Keratinocyte (primary cell): ENCODE measurements around the gene DDR2. TPM values are rescaled to one million over a fixed set of nuclear protein-coding genes. Genes with fewer than 3 reads are reported as not detected.

Experiments used
- DNase-seq: peaks from one replicate; pipeline ENCODE4 v3.0.0-alpha.2; 2011; ENCODE audit warnings: low read depth, missing footprints, low spot score
- FAIRE-seq: peaks from 2 replicates; lab custom pipeline; 2011; peaks lifted over from hg19 to GRCh38; lab: Jason Lieb, UNC
- H2AFZ ChIP-seq: 2 replicates; pipeline ENCODE4 v1.6.0; 2012; ENCODE audit warnings: low read length, control low read depth, inconsistent platforms; ENCODE audit not compliant: control insufficient read depth
- H3K27ac ChIP-seq: 2 replicates; pipeline ENCODE4 v1.5.1; 2011; ENCODE audit warnings: low read length; ENCODE audit not compliant: control insufficient read depth, insufficient read depth
- H3K27me3 ChIP-seq: 3 replicates; pipeline ENCODE4 v1.6.0; 2011; ENCODE audit warnings: low read length; ENCODE audit not compliant: control insufficient read depth, insufficient read depth; ENCODE audit errors: extremely low read depth
- H3K36me3 ChIP-seq, 2 experiments: 2 replicates in 1 of 2; 3 replicates in 1 of 2; pipeline ENCODE4 v1.5.1; 2011; ENCODE audit warnings: low read length in 2 of 2, mild to moderate bottlenecking in 1 of 2; ENCODE audit not compliant: control insufficient read depth in 2 of 2, insufficient read depth in 2 of 2; ENCODE audit errors: extremely low read depth in 1 of 2
- H3K4me1 ChIP-seq: 3 replicates; pipeline ENCODE4 v1.5.1; 2011; ENCODE audit warnings: low read length; ENCODE audit not compliant: control insufficient read depth, insufficient read depth; ENCODE audit errors: extremely low read depth
- H3K4me2 ChIP-seq: 3 replicates; pipeline ENCODE4 v1.6.0; 2011; ENCODE audit warnings: low read depth, low read length; ENCODE audit not compliant: control insufficient read depth, insufficient read depth; ENCODE audit errors: extremely low read depth
- H3K4me3 ChIP-seq, 3 experiments: fragments of 200-600 bp in 1 of 3; sonication (generic) in 1 of 3; 2 replicates in 2 of 3; 3 replicates in 1 of 3; pipeline ENCODE4 v1.5.1; 2011 to 2016; ENCODE audit warnings: low read length in 3 of 3, mild to moderate bottlenecking in 3 of 3, control low read depth in 2 of 3, inconsistent platforms in 1 of 3, low read depth in 1 of 3, mixed read lengths in 1 of 3, mixed run types in 1 of 3, moderate library complexity in 1 of 3; ENCODE audit not compliant: control insufficient read depth in 2 of 3, insufficient read depth in 2 of 3; ENCODE audit errors: extremely low read depth in 1 of 3
- H3K79me2 ChIP-seq: 2 replicates; pipeline ENCODE4 v1.6.0; 2012; ENCODE audit warnings: low read length; ENCODE audit not compliant: control insufficient read depth, insufficient read depth
- H3K9ac ChIP-seq: 3 replicates; pipeline ENCODE4 v1.6.0; 2011; ENCODE audit warnings: low read length; ENCODE audit not compliant: control insufficient read depth, insufficient read depth; ENCODE audit errors: extremely low read depth
- H3K9me1 ChIP-seq: 3 replicates; pipeline ENCODE4 v1.6.0; 2011; ENCODE audit warnings: low read length; ENCODE audit not compliant: control insufficient read depth, insufficient read depth; ENCODE audit errors: extremely low read depth
- H3K9me3 ChIP-seq: 2 replicates; pipeline ENCODE4 v1.5.1; 2012; ENCODE audit warnings: low read depth, low read length; ENCODE audit not compliant: control insufficient read depth
- H4K20me1 ChIP-seq: 3 replicates; pipeline ENCODE4 v1.6.0; 2011; ENCODE audit warnings: low read length; ENCODE audit not compliant: control insufficient read depth, insufficient read depth; ENCODE audit errors: extremely low read depth
- CTCF ChIP-seq, 3 experiments: IDR thresholded peaks in 1 of 3; conservative IDR thresholded peaks in 1 of 3; optimal IDR thresholded peaks in 1 of 3; 2 replicates in 2 of 3; 3 replicates in 1 of 3; pipeline versions ENCODE3 to v1.5.1; 2011; ENCODE audit warnings: low read length in 3 of 3, mild to moderate bottlenecking in 3 of 3, moderate library complexity in 2 of 3, control low read depth in 1 of 3, inconsistent platforms in 1 of 3; ENCODE audit not compliant: insufficient read depth in 2 of 3; ENCODE audit errors: extremely low read depth in 1 of 3
- EZH2 ChIP-seq: IDR thresholded peaks from one replicate; pipeline ENCODE4 v1.6.1; 2012; ENCODE audit warnings: inconsistent platforms, mild to moderate bottlenecking, low read length, moderate library complexity
- dilution Hi-C: fragments of 300-500 bp; cut with MboI; formaldehyde crosslinking; loops from one replicate; pipeline ENCODE4 v1.7.0; 2020; ENCODE audit warnings: low sequenced_read_pairs; ENCODE audit not compliant: extremely low pct_ligation_motif_present
- polyA plus RNA-seq, 5 experiments: library from polyadenylated mRNA; depleted of rRNA in 3 of 5; stranded (reverse) in 3 of 5; stranded (forward) in 1 of 5; unstranded in 1 of 5; fragments of >200 nt; gene quantifications; 1 replicate in 1 of 5; 2 replicates in 3 of 5; 3 replicates in 1 of 5; pipeline versions ENCODE4 v1.2.1 to v1.2.3, GENCODE V29; 2011 to 2012; ENCODE audit warnings: missing spikeins in 2 of 5, low read depth in 1 of 5, low replicate concordance in 1 of 5

The DDR2 gene
- polyA plus RNA-seq, 1 donor (not counting 4 experiments of a cell fraction or from before 2014, with no cell fraction given), result 0.39 TPM

- Histone ChIP-seq H3K4me1 (no peaks in the 10 kb centered on the region), H3K27me3 (no peaks in the 10 kb centered on the region), H3K27ac (no peak overlapping the region), H3K4me3 (no peak overlapping the region), H3K79me2 (no peaks in the 10 kb centered on the region), H3K9me1 (no peaks in the 10 kb centered on the region), H4K20me1 (no peaks in the 10 kb centered on the region), H2AFZ (no peak overlapping the region), H3K36me3 (no peaks in the 10 kb centered on the region), H3K9ac (no peak overlapping the region), H3K9me3 (no peaks in the 10 kb centered on the region), H3K4me2 (no peak overlapping the region)
- dilution Hi-C loops, result no loop called here
- DNase-seq (no peak), FAIRE-seq (no peak)
- TF ChIP-seq EZH2 (no peak), CTCF (optimal IDR thresholded peaks at IDR 0.05 in 1 of 3, IDR thresholded peaks at IDR 0.05 in 1 of 3, conservative IDR thresholded peaks at IDR 0.05 in 1 of 3; ENCODE audit: extremely low read depth in 1 of 3, insufficient read depth in 2 of 3, low read length in 3 of 3) (no peak)
These were observed 28.3 kb downstream of the DDR2 start for GRCh38 chr1:162660574-162660973.

DNA sequence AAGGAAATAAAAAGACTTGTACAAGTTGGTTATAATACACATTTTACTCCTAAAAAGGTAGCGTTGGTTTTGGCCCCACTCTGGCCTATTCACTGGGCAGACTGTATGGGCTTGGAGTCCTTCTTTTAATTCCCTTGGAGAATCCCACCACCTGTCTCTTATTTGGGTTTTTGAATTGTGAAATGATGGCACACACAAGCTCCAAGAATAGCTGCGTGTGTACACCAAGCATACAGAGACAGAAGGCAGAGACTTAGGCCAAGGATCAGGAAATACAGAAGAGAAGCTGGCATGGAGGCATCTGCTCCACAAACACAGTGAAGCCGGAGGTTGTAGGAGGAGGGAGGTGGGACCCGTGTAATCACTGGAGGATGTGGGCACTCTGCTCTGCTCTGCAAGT is 29.1 kb downstream of the DDR2 start:
- no peak overlapping the region for H3K27ac ChIP-seq
- no peaks in the 10 kb centered on the region for H3K27me3 ChIP-seq
- FAIRE-seq (no peak), DNase-seq (no peak)
- no peaks in the 10 kb centered on the region for H3K9me1 ChIP-seq
- no peak overlapping the region for H3K4me3 ChIP-seq
- no peak overlapping the region for H3K4me2 ChIP-seq
- H3K9ac ChIP-seq, result no peak overlapping the region
- H2AFZ ChIP-seq, result no peak overlapping the region
- H3K36me3 ChIP-seq, result no peaks in the 10 kb centered on the region
- H3K4me1 ChIP-seq, result no peaks in the 10 kb centered on the region
- TF ChIP-seq CTCF (optimal IDR thresholded peaks at IDR 0.05 in 1 of 3, IDR thresholded peaks at IDR 0.05 in 1 of 3, conservative IDR thresholded peaks at IDR 0.05 in 1 of 3; ENCODE audit: extremely low read depth in 1 of 3, insufficient read depth in 2 of 3, low read length in 3 of 3) (no peak), EZH2 (no peak)
- H3K79me2 ChIP-seq, result no peaks in the 10 kb centered on the region
- H3K9me3 ChIP-seq, result no peaks in the 10 kb centered on the region
- H4K20me1 ChIP-seq, result no peaks in the 10 kb centered on the region
- dilution Hi-C loops, result no loop called here
